AG09309 (cell line): Measurements from ENCODE around the gene TXN2.
A peak's percentile ranks its signal among the peaks of the same experiment; 100 is the strongest.
"Not testable (repeated sequence)": the region's sequence is repeated elsewhere in the genome, so short reads cannot be mapped to it uniquely, and the experiment has no call there.

Source experiments
- DNase-seq: peaks from one replicate; pipeline ENCODE4 v3.0.0-alpha.2; 2010; ENCODE audit warnings: low read depth
- H3K4me3 ChIP-seq: 2 replicates; pipeline ENCODE4 v1.5.1; 2011; ENCODE audit warnings: mild to moderate bottlenecking, low read depth, low read length, moderate library complexity; ENCODE audit not compliant: control insufficient read depth
- TF ChIP-seq, protein P1 (sequence below): IDR thresholded peaks from 2 replicates; pipeline ENCODE4 v1.5.1; 2011; ENCODE audit warnings: mild to moderate bottlenecking, low read depth, low read length, inconsistent platforms; ENCODE audit not compliant: insufficient read depth, control insufficient read depth; ENCODE audit errors: missing control alignments

The TXN2 gene, protein sequence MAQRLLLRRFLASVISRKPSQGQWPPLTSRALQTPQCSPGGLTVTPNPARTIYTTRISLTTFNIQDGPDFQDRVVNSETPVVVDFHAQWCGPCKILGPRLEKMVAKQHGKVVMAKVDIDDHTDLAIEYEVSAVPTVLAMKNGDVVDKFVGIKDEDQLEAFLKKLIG

DNA sequence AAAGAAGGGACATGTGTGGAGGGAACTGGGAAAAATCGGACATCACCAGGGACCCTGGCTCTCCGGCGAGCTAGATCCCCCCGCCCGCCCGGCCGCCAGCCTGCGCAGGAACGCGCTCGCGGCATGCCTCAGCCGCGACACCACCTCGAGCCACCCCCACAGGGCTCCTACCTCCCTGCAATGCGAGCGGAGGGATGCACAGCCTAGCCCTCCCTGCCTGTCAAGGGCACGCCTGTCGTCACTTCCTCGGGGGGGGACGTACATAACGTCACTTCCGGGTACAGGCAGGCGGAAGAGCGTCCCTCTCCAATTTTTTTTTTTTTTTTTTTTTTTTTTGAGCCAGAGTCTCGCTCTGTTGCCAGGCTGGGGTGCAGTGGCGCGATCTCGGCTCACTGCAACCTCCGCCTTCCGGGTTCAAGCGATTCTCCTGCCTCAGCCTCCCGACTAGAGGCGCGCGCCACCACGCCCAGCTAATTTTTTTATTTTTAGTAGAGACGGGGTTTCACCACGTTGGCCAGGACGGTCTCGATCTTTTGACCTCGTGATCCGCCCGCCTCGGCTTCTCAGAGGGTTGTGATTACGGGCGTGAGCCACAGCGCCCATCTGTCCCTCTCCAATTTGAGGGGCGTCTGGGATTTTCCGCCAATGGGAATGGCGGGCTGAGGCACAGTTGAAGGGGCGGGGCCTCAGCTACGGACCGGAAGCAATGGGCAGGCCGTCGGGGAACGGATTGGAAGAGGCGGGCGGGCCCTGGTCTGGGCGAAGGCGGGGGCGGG, at the start of gene TXN2:
Gene TXN2, minus strand, starts transcription at position 248 of the 776 bp plus-strand sequence. CDS start 803 bp downstream, outside the sequence.
- TF ChIP-seq, protein P1, sequence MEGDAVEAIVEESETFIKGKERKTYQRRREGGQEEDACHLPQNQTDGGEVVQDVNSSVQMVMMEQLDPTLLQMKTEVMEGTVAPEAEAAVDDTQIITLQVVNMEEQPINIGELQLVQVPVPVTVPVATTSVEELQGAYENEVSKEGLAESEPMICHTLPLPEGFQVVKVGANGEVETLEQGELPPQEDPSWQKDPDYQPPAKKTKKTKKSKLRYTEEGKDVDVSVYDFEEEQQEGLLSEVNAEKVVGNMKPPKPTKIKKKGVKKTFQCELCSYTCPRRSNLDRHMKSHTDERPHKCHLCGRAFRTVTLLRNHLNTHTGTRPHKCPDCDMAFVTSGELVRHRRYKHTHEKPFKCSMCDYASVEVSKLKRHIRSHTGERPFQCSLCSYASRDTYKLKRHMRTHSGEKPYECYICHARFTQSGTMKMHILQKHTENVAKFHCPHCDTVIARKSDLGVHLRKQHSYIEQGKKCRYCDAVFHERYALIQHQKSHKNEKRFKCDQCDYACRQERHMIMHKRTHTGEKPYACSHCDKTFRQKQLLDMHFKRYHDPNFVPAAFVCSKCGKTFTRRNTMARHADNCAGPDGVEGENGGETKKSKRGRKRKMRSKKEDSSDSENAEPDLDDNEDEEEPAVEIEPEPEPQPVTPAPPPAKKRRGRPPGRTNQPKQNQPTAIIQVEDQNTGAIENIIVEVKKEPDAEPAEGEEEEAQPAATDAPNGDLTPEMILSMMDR: no peak
- DNase-seq: no peak
- peak within 1 kb of the TSS; percentile 61 for H3K4me3 ChIP-seq

DNA sequence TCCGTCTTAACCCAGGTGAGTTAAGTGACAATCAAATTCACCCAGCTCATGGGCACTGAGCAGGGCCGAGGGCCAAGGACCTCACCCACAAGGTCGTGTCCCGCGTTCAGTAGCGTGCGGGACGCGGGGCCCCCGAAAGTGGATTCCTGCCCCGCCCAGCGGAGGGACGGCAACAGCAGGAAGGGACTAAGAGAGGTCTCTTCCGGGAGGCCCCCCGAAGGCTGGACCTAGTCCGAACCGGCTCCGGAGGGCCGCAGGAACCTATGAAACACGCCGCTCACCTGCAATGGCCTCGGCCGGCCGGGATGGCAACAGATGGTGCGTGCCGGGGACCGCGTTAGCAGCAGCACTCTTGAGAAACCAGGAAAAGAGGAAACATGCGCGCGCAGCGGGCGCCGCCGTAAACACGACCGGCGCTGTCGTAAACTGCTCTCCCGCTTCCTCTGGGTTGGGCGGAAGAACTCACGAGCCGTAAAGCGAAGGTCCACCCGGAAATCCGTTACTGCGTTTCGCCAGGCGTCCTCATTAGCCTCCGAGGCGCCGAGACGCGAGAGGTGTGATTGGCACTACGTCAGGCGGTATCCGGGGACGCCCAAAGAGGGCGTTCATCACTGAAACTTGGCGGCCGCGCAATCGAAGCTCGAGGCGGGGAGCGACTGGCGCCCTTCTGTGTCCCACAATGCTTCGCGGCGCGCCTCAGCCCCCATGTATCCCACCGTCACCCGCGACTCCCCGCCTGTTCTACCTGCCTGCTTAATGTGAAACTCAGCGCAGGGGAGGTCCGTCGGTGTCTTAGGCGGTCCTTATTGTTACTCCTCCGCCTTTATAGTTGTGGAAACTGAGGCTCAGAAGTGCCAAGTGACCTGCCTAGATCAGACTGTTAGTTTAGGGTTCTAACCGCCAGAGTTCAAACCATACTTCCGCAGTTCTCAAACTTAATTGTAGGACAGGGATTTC, 47.6 kb upstream of the TXN2 start, which contains the start of gene EIF3D:
Gene EIF3D, minus strand, starts transcription at position 372 of the 957 bp plus-strand sequence. CDS start 3,045 bp downstream, outside the sequence.
- H3K4me3 ChIP-seq: peak within 1 kb of the TSS; percentile 84
- DNase-seq: peak; percentile 98
- TF ChIP-seq, protein P1: no peak

DNA sequence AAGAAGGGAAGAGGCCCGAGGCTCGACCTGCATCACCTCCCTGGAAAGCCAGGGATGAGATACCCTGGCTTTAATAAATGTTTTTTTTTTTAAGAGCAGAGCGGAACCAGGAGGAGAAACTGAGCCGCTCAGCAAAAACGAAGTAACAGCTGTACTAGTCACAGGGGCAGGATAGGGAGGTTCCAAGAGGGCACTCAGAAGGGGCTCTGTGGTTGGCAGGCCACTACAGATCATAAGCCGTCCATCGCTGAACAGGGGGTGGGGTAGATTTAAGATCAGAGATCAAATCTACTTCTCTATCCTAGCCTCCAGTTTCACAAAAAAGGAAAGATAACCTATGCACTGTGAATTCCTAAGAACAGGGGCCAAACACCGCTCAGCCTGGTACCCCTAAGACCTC, 46.9 kb upstream of the TXN2 start:
- TF ChIP-seq, protein P1: no peak
- no peak for DNase-seq
- peak overlapping the region; percentile 84 for H3K4me3 ChIP-seq

DNA sequence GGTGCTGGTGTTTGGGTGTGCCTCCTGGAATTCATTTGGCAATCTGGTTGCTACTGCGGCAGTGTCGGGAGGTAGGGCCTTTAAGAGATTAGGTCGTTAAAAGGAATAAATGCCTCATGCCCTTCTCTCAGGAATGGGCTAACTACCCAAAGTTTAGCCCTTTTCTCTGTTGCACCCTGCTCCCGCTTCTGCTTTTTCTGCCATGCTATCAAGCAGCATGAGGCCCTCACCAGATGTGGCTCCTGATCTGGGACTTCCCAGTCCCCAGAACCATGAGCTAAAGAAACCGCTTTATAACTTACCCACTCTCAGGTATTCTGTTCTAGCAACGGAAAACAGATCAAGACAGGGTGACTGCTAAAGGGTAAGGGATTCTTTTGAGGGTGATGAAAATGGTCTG, 41.2 kb upstream of the TXN2 start:
- no peak overlapping the region for H3K4me3 ChIP-seq
- TF ChIP-seq, protein P1: no peak
- no peak for DNase-seq

DNA sequence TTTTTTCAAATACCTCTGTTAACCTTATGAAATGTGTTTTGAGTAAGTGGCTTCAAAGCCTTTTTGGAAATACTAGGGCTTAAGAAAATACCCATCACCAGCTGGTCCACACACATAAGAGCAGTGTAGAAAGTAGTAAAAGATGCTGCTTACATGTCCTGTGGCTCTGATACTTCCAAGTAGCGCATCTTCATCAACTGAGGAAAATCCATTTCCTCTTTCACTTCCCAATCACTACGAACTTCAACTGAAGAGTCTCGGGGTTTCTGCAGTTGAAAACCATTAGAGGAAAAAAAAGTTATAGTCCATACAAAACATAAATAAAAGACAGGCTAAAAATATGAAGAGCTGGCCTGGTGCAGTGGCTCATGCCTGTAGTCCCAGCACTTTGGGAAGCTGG, 39.0 kb upstream of the TXN2 start:
- DNase-seq: no peak
- no peak overlapping the region for H3K4me3 ChIP-seq
- TF ChIP-seq, protein P1: no peak

DNA sequence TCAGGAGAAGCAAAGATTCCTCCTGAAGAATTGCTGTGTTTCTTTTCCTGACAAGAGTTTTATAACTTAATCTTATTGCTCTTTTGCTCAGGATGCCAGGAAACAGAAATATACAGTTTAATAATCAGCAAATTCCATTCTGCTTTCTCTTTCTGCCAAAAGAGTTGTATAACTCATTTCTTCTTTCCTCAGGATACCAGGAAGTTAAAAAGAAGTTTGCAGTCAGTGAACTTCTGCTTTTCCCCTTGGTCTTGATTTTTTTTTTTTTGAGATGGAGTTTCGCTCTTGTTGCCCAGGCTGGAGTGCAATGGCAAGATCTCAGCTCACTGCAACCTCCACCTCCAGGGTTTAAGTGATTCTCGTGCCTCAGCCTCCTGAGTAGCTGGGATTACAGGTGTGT, 38.5 kb upstream of the TXN2 start:
- H3K4me3 ChIP-seq, DNase-seq: not testable (repeated sequence)

DNA sequence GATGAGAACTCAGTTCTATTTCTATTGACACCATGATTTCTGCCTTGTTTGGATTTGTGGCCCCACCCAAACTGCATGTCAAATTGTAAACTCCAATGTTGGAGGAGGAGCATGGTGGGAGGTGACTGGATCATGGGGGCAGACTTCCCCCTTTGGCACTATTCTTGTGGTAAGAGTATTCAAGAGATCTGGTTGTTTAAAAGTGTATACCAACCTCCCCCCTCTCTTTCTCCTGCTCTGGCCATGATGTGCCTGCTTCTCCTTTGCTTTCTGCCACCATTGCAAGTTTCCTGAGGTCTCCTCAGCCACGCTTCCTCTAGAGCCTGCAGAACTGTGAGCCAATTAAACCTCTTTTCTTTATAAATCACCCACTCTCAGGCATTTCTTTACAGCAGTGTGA, 33.3 kb upstream of the TXN2 start:
- no peak for DNase-seq
- no peak overlapping the region for H3K4me3 ChIP-seq
- TF ChIP-seq, protein P1: no peak
